HG03342 (cell line): ENCODE results near the gene SMOC1.

ENCODE experiments used
- ATAC-seq: cut with Tn5 transposase; IDR thresholded peaks from one replicate; pipeline ENCODE4 v1.9.1; 2021; ENCODE audit warnings: mild to moderate bottlenecking, moderate library complexity; ENCODE audit not compliant: unreplicated experiment

The SMOC1 gene

DNA sequence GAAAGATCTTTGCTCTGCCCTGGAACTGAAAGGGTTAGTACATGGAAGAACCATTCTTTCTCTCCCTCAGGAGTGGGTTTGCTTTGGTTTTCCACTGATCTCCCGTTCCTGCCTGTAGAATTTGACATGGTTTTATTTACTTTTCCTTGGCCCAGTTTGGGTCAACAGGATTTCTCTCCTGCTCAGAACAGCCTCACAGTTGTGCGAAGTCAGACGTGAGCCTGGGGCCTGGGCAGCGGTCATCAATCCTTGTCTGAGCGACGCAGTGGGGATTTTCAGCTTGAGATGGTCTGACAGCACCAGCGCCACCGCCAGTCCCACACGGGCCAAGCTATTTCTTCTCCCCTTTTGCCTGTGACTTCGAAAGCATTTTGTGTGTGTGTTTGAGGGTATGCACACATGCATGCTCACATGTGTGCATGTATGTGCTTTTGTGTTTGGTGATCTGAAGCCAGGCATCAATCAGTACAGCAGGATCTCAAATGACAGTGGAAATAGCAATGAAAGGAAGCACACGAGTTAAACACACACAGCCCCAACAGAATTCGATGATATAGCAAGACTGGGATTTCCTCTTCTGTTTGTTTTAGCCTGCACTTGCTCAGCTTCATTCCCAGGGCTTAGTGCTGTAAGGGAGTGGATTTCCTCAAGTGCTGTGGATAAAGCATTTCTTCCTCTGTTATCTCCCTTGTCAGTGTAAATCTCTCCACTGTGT, 58.3 kb downstream of the SMOC1 start:
- ATAC-seq, result no peak

DNA sequence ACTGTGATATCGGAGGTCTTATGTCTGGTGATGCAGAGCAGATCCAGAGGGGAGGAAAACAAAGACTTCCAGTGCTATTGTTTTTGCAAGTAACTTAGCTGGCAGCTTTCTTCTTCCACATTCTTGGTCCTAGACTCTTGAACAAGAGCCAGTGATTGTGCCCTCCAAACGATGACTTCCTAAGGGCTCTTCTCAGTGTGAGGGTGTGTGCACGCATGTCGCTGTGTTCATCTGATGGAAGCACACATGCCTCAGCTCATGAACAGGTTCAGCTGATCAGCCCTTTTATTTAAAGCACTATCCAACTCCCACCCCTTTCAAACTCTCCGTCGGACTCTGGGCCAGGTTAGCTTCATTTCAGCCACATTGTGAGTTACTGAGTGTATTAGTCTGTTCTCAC, 59.5 kb downstream of the SMOC1 start:
- no peak for ATAC-seq

DNA sequence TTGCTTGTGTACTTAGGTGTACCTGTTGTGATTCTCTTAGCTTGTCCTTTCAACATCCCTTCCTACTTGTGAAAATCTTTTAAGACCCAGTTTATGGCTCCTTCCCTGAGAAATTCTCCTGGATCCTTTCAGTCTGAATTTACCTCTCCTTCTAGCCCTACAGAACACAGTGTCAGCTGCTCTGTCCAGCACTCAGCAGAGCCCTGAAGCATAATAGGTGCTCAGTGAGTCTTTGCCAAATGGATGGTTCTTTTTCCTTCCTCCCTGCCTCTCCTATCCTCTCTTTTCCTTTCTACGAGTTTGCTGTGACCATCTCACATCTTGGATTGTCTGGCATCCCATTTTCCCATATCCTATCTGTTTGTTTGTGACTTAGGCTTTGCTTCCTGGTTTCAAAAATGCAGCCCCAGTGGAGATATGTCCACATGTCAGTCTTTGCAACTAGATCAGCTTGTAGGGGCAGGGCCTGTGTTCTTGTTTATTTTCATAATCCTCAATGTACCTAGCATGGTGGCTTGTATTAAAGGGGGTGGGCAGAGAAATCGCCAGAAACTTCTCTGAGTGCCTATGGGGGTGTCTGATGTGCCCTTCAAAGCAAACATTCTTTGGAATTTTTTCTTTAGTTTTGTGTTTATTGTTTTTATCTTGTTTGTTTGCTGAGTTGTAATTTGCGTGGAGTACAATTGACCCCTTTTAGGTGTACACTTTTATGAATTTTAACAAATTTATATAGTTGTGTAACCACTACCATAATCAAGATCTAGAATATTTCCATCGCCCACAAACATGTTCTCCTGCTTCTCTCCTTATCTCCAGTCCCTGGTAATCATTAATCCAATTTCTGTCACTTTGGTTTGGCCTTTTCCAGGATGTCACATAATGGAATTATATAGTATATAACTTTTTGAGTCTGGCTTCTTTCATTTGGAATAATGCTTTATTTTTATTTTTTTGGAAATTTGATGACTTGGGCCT, 62.8 kb downstream of the SMOC1 start:
- ATAC-seq, result no peak

DNA sequence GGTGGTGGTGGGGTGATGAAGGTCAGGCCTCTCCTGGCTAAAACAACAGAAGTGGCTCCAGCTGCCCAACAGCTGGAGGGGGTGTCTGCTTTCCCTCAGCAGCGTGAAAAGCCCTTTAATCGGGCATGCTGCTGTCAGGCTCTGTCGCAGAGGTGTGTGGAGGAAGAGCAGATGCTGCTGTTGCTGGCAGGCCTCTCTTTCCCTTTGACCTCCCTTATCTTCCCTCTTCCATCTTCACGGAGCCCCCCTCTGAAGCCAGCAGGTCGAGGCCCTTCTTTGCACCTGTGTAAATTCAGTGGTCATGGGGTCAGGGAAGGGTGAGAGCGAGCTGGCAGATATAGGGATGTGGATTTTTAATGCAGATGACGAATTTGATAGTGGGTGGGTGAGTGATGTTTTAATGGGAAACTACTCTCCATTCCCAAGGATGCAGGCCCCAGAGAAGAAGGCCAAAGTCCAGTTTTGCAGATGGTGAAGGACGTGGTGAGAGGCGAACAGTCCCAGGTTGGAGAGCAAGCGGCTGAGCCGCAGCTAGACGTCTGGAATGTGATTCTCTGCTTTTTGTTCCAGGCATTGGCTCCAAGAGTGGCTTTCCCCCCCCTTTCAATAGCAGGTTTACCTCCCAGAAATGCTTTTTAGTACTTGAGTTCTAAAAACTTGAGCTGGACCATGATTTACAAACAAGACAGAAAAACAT, 64.0 kb downstream of the SMOC1 start:
- no peak for ATAC-seq

DNA sequence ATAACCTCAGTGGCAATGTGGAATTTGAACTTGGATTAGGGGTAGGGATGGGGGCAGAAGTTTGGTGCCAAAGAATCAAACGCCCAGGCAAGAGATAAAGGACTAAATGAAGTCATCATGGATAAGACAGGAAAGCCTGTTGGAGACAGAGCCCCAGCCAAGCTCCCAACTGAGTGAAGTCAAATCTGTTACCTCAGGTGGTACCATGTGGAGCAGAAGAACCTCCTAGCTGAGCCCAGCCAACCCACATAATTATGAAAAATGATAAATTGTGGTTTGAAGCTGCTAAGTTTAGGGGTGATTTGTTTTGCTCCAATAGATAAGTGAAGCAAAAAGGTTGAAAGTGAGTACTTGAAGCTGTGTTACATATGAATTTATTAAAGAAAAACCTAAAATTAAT, 66.1 kb downstream of the SMOC1 start:
- no peak for ATAC-seq

DNA sequence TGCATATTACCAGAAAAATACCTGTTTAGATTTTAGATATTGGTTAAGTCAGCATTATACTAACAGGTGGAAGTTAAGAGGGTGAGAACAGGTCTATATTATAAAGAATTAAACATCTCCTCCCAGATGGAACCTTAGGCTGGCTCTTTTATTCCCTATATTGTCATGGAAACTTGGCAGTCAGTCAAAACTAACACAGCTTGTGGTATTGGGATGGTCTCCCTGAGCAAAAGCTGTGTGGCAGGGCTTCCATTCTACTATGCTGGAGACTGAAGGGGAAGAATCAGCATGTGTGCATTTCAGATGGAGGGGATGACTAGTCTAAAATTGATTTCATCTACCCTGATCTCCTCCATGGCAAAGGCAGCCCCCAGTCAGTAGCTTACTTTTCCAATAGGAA, 66.7 kb downstream of the SMOC1 start:
- ATAC-seq, result no peak

DNA sequence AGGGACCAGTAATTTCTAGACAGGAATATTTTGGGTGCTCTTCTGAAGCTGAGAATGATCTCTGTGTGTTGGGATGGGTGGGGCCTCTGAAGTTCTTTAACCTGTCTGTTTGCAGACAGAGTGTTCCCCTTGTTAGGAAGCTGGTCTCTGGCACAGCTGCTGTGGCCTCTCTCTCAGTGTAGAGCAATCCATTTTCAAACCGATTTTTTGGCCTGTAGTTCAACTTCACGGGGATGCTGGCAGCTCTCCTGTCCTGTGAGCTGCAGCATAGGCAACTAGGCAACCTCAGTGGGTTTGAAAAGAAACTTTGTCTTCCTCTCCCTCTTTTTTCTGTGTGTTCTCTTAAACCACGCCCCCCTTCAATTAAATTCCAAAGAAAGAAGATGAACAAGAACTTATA, 69.1 kb downstream of the SMOC1 start:
- ATAC-seq, result no peak

DNA sequence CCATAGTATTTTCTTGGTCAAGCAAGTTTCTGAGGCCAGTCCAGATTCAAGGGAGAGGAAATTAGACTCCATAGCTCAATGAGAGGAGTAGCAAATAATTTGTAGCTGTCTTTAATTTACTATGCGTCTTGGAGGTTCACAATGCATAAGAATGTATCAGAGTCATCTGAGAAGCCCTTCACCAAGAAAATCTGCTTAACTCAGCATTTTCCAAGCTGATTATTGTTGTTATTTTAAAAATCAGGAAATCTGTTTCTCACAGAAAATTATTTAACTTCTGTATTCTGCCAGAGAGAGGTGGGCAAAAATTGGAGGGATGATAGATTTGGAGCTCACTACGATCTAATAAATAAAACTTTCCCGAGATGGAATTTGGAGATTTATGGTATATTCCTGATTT, 72.0 kb downstream of the SMOC1 start:
- no peak for ATAC-seq

DNA sequence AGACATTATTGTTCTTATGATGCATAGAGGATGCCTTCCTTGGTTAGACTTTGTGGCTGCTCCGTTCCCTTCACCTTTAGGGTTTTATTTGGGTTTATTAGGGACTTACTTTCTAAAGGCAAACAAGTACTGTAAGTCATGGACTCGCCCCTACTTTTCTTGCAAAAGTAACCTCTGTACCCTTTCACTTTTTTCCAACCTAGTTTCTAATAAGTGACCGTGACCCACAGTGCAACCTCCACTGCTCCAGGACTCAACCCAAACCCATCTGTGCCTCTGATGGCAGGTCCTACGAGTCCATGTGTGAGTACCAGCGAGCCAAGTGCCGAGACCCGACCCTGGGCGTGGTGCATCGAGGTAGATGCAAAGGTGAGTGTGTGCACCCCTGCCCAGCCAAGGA, 72.7 kb downstream of the SMOC1 start:
- no peak for ATAC-seq

DNA sequence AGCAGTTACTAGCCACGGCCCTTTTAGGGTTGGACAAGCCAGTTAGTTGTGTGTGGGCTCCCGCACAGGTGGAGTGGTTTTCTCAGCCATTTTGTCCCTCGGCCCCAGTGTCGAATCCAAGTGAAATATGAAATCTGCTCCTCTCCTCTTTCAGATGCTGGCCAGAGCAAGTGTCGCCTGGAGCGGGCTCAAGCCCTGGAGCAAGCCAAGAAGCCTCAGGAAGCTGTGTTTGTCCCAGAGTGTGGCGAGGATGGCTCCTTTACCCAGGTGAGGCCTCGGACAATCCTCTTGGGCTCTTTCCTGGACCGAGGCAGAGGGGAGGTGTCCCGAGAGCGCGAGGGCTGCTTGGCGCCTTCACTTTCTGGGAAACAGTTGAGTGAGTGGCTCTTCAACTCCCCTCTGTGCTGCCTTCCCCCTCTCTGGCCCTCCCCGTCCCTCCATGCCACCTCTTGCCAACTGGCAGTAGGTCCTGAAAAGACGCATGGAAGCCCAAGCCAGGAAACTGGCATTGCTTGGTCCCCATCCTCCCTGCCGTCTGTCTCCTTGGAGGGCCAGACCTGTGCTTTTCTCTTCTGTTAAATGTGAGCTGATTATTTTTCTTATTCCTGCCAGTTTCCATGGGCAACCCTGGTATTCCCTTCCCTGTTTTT, 74.2 kb downstream of the SMOC1 start:
- no peak for ATAC-seq

DNA sequence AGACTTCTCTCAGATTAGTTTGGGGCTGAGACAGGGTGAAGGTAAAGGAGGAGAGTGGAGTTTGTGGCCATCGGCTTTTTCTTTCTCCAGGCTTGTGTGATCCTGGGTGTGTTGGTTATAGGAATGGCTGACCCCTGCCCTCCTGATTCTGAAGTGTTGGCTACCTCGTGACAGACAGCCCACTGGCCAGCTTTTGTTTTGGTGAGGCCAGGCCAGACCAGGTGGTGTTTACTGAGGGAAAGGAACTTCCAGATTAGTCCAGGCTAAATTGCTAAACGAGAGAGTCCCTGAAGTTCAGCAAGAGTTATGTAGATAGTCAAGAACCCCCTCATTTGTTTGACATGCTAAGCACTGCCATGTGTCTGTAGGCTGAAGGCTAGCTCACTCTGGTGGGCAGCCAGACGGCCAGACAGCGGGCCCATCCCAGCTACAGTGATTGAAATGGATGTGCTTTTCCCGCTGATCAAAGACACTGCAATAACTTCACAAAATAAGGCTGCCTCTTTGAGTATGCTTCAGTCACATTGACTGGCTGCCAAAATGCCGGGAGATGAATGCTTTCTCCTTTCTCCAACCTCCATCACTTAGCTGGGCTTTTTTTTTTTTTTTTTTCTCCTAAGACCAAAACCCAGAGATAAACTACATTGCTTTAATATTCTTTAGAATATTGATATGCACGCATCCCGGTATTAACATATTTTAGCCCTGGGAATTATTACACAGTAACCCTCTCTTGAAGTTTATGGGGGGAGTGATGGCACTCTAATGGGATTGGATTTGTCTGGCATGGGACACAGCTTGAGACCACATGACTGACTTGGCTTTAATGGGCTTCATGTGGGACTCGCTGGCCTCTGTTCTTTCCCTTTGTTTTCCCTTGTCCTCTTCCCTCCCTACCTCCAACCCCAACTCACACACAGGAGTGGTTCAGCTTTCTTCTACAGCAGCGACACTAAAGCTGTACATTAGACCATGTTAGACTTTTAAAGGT, 76.9 kb downstream of the SMOC1 start:
- no peak for ATAC-seq

DNA sequence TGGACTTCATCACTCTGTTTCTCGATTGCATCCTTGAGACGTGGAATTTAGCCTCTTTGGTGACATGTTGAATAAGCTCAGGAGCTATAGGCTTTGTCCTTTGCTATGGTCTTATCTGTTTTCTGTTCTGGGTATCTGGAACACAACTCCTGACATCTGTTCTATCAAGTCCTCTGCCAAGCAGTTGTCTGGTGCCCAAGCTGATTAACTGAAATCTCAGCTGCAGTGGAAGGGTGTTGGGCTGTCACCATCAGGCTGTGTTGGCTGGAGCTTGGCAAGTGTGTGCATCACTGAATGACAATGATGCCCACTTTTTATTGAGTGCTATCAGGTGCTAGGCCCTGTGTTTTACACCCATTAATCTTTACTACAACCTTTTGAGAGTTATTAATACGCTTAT, 77.8 kb downstream of the SMOC1 start:
- no peak for ATAC-seq

DNA sequence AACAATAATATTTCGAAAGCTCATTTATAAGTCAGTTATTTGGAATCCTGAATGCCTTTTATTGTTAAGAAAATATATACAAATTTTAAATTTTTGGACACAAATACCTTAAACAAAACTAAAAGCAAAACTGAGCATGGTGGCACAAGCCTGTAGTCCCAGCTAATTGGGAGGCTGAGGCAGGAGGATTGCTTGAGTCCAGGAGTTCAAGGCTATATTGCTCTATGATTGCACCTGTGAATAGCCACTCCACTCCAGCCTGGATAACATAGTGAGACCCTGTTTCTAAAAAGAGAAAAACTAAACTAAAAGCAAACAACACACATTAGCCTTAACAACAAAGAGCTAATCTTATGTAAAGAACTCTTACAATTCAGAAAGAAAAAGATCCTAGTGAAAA, 78.8 kb downstream of the SMOC1 start:
- no peak for ATAC-seq

DNA sequence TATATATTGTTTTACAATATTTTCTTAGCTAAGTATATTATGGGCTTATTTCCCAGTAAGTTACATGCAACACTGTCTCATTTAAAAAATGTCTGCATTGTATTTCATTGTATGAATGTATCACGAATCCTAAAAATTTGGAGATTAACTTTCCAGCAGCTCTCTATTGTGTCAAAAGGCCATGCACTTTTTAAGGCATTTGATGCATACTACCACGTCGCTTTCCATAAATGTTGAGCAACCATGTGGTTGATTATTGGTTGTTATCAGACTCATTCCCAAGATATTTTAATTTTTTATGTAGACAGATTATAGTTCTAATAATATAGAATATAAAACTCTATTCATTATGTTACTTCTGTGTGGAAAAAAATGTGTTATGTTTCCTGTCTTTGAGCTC, 79.9 kb downstream of the SMOC1 start:
- ATAC-seq, result no peak

DNA sequence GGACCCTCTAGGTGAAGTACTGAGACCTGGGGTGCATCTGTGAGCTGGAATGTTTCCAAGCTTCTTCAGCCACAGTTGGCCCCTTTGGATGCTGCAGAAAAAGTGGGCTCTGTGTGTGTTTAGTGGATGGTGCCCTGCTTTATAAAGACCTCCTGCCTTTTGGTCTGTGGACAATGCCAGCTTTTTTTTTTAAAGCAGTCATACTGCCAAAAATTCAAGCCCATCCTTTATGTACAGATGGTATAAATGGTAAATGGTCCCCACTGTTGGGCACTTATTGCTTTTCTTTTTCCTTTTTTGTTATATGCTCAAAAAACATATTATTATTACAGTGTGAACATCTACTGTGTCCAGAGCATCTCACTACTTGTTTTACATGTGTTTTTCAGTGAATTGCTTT, 81.1 kb downstream of the SMOC1 start:
- no peak for ATAC-seq

DNA sequence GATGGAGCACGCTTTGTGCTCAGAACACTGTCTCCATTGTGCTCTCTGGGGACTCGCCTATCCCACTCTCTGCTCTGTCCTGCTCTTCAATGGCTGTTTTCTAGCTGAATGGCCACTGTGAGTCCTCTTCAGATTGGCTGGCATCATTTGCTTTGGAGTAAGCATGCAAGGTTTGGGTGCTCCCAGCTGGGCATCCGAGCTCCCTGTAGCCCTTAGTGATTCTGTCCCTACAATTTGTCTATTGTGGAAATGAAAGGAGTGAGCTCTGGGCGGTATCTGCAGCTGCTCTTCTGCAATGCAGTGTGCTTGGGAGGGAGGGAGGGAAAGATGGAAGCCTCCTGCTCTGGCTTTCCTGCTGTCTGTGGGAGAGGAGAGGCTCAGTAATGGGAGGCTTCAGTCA, 84.8 kb downstream of the SMOC1 start:
- no peak for ATAC-seq

DNA sequence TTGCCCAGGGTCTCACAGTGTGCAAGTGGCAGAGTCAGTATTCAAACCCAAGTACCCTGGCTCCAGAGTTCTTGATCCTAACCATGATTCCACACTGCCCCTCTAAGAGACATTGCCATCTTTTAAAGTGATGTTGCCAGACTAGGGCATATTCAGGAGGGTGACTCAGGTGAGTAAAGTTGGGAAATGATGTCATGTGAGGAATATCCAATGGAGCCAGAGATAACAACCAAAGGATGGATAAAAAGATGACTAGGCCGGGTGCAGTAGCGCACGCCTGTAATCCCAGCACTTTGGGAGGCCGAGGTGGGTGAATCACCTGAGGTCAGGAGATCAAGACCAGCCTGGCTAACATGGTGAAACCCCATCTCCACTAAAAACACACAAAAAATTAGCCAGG, 85.6 kb downstream of the SMOC1 start:
- no peak for ATAC-seq

DNA sequence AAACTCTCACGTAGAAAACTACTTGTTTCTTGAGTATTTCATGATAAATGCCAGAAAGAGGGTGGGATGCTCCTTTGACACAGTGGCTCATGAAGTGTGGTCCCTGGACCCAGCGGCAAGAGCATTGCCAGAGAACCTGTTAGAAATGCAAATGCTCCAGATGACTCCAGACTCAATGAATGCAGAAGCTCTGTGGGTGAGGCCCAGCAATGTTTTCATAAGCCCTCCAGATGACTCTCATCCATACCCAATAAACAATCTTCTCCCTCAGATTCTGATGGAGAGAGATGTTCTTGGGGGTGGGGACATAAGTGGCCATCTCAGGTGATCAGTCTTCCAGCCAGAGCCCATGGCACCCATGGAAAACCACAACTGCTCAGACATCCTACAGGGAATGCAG, 88.9 kb downstream of the SMOC1 start:
- ATAC-seq, result no peak

DNA sequence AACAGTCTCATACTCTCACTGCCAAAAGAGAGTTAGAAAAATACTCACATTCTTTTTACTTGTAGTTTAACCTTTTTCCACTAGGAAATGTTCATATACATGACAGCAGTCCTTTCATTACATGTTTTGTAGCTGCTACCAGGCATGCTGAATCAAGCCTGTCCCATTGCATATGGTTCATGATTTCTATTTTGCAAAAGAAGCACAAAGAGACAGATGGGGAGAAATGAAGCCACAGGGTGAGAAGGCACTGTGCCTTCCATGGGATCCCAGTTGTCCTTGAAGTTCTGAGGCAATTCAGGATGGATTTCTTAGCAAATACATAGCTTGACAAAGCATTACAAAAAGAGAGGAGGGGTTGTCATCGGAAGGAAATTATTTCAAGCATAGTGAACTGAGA, 89.5 kb downstream of the SMOC1 start:
- ATAC-seq, result no peak

DNA sequence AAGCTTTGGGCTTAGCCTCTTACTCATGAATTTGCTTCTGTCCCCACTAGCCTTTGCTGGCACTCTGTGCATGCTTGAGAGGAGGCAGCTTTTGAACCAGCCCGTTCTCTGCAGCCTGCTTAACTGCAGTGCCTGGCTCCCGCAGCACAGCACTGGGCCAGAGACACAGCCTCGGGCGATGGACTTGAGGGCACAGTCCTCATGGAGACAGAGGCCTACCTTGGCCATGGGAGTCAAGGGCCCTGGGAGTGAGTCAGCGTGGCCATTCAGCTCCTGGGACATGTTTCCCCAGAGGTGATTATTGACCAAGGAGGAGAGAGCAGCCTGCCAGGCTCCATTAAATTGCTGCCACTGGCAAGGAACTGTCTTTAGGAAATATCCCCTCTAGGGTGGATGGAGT, 93.5 kb downstream of the SMOC1 start:
- ATAC-seq, result no peak
